HG03460 (cell line): ENCODE measurements around the gene TBC1D28.
A peak's percentile ranks its signal among the peaks of the same experiment; 100 is the strongest.
"Not testable (repeated sequence)": the region's sequence is repeated elsewhere in the genome, so short reads cannot be mapped to it uniquely, and the experiment has no call there.

ENCODE experiments used
- ATAC-seq: cut with Tn5 transposase; IDR thresholded peaks from one replicate; pipeline ENCODE4 v1.9.1; 2021; ENCODE audit not compliant: unreplicated experiment

Gene TBC1D28

GRCh38 chr17:18644291-18644690 lies at the start of gene TBC1D28:
Gene TBC1D28, minus strand, starts transcription at chr17:18644391. Its CDS starts 3,039 bp downstream, at chr17:18641352.
- not testable (repeated sequence) for ATAC-seq

- not testable (repeated sequence) for ATAC-seq
These were observed 38.5 kb upstream of the TBC1D28 start for GRCh38 chr17:18682668-18683067.

GRCh38 chr17:18681767-18682571 lies 37.8 kb upstream of the TBC1D28 start, which contains the start of gene FOXO3B:
Gene FOXO3B, minus strand, starts transcription at chr17:18682314. Its CDS starts 663 bp downstream, at chr17:18681651.
- peak; percentile 91 for ATAC-seq

GRCh38 chr17:18677381-18677780 lies 33.2 kb upstream of the TBC1D28 start:
- ATAC-seq: not testable (repeated sequence)

GRCh38 chr17:18676928-18677327 lies 32.7 kb upstream of the TBC1D28 start:
- ATAC-seq: not testable (repeated sequence)

- ATAC-seq: not testable (repeated sequence)
These were observed 28.4 kb upstream of the TBC1D28 start for GRCh38 chr17:18672395-18673227.

- not testable (repeated sequence) for ATAC-seq
These were observed 24.4 kb upstream of the TBC1D28 start for GRCh38 chr17:18668625-18669024.

GRCh38 chr17:18667535-18667934 lies 23.3 kb upstream of the TBC1D28 start:
- not testable (repeated sequence) for ATAC-seq

- ATAC-seq: not testable (repeated sequence)
These were observed 22.1 kb upstream of the TBC1D28 start for GRCh38 chr17:18666326-18666725.

GRCh38 chr17:18661924-18662624 lies 17.9 kb upstream of the TBC1D28 start:
- not testable (repeated sequence) for ATAC-seq

GRCh38 chr17:18650094-18650493 lies 5.9 kb upstream of the TBC1D28 start:
- not testable (repeated sequence) for ATAC-seq

- not testable (repeated sequence) for ATAC-seq
These were observed 1.1 kb downstream of the TBC1D28 start for GRCh38 chr17:18643124-18643523.

GRCh38 chr17:18638357-18638756 lies 5.8 kb downstream of the TBC1D28 start:
- not testable (repeated sequence) for ATAC-seq

GRCh38 chr17:18636237-18636636 lies 8.0 kb downstream of the TBC1D28 start:
- not testable (repeated sequence) for ATAC-seq

GRCh38 chr17:18635773-18636172 lies 8.4 kb downstream of the TBC1D28 start:
- not testable (repeated sequence) for ATAC-seq

GRCh38 chr17:18634550-18635263 lies 9.5 kb downstream of the TBC1D28 start:
- ATAC-seq: not testable (repeated sequence)

- no peak for ATAC-seq
These were observed 17.9 kb downstream of the TBC1D28 start for GRCh38 chr17:18626152-18626870.

GRCh38 chr17:18625509-18626104 lies 18.6 kb downstream of the TBC1D28 start:
- ATAC-seq: peak; percentile 62

- ATAC-seq: not testable (repeated sequence)
These were observed 19.2 kb downstream of the TBC1D28 start for GRCh38 chr17:18624862-18625501.
